DMS153 treated with DMSO at 0.1 percent for 48 hours (cell line): ENCODE measurements around the gene CCDC43.
"Not testable (repeated sequence)": the region's sequence is repeated elsewhere in the genome, so short reads cannot be mapped to it uniquely, and the experiment has no call there.

ENCODE experiments used
- DNase-seq: peaks from one replicate; lab custom pipeline; 2025; ENCODE audit not compliant: unreplicated experiment; lab: John Stamatoyannopoulos, UW

Gene CCDC43, protein sequence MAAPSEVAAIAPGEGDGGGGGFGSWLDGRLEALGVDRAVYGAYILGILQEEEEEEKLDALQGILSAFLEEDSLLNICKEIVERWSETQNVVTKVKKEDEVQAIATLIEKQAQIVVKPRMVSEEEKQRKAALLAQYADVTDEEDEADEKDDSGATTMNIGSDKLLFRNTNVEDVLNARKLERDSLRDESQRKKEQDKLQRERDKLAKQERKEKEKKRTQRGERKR

DNA sequence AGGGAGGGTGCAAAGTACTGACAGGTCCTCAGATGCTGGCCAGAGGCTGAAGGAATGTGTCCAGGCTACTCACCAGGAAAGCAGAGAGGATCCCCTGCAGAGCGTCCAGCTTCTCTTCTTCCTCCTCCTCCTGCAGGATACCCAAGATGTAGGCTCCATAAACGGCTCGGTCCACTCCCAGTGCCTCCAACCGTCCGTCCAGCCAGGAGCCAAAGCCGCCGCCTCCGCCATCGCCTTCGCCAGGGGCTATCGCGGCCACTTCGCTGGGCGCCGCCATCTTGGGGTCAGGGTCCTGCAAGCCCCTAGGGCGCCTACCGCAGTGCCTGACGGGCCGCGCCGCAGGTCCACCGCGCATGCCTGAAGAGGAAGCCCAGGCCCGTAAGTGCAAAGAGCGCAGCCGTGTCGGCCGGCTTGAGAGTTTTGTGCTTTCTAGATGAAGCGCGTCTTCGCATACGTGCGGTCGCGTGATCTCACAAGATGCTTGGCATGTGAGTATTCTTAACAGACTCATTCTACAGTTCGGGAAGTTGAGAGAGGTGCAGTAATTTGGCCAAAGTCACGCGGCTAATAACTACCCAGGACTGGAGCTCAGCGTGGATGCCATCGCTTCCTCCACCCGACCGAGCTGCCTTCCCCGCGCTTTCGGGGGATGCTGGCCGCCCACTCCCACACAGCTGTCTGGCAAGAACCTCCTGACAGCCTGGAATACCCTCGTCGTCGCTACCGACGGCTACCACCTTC, at the start of gene CCDC43:
Gene CCDC43, minus strand, starts transcription at position 300 of the 741 bp plus-strand sequence. Its CDS starts 23 bp downstream, at position 277.
- peak; percentile 79 for DNase-seq

- DNase-seq = no peak
These were observed 48.8 kb upstream of the CCDC43 start for GRCh38 chr17:44738214-44738906.

GRCh38 chr17:44736551-44737240, 47.1 kb upstream of the CCDC43 start:
- no peak for DNase-seq

DNA sequence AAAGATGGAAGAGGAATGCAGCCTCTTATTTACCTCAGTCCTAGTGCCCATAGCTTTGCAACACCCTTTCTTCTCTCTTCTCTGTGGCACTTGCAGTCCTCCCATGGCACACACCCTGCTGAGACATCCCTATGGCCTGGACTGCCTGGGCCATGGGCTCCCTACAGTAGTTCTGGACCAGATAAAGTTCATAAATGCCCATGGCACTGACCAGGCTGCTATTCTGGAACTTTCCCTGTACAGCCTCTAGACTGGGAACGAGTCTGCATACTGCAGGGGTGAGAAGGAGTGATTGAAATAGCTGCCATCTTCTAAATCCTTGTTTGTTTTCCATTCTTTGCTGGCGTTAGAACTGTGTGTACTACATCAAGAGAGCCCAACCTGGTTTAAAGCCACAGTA, 44.7 kb upstream of the CCDC43 start:
- no peak for DNase-seq

DNA sequence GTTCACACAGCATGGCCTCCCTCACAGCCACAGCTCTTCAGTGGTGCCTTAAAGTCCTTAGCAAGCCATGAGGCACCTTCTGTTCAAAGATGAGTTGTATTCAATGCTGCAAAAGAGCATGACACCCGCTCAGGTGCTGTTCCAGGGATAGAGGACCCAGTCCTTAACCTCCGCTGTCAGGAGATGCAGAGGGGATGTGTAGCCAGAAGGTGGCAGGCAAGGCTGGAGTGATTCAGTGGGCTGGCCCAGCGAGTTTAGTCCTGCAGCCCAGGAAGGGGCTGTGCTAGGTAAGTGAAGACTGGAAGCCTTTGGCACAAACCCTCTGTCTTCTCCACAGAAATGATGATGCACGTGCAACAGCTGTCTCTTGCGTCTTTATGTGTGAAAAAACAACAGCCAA, 44.2 kb upstream of the CCDC43 start:
- no peak for DNase-seq

GRCh38 chr17:44726121-44726520, 36.5 kb upstream of the CCDC43 start:
- not testable (repeated sequence) for DNase-seq

GRCh38 chr17:44722254-44722653, 32.7 kb upstream of the CCDC43 start:
- no peak for DNase-seq

DNA sequence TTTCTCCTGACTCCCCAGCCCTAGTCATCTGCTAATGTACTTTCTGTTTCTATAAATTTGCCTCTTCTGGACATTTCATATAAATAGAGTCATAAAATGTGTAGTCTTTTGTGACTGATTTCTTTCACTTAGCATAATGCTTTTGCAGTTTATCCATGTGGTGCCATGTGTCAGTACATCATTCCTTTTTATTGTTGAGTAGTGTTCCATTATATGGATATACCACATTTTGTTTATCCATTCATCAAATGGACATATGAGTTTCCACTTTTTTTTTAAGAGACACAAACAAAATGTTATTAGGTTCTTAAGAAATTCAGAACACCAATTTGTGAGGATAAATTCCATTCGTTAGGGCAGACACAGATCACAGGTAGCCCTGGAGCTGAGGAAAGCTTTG, 29.9 kb upstream of the CCDC43 start:
- no peak for DNase-seq

GRCh38 chr17:44708401-44709263, 19.1 kb upstream of the CCDC43 start, which contains the start of gene DBF4B:
Gene DBF4B, plus strand, starts transcription at chr17:44708665. Its CDS starts 156 bp downstream, at chr17:44708821.
- peak; percentile 82 for DNase-seq

GRCh38 chr17:44707755-44708400, 18.3 kb upstream of the CCDC43 start:
- no peak for DNase-seq

DNA sequence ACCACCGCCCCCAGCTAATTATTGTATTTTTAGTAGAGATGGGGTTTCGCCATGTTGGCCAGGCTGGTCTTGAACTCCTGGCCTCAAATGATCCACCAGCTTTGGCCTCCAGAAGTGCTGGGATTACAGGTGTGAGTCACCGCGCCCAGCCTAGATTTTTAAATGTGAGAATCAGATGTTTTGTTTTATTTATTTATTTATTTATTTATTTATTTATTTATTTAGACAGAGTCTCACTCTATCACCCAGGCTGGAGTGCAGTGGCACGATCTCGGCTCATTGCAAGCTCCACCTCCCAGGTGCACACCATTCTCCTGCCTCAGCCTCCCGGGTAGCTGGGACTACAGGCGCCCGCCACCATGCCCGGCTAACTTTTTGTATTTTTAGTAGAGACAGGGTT, 10.7 kb upstream of the CCDC43 start:
- not testable (repeated sequence) for DNase-seq

- no peak for DNase-seq
These were observed 4.0 kb upstream of the CCDC43 start for GRCh38 chr17:44693609-44694008.

DNA sequence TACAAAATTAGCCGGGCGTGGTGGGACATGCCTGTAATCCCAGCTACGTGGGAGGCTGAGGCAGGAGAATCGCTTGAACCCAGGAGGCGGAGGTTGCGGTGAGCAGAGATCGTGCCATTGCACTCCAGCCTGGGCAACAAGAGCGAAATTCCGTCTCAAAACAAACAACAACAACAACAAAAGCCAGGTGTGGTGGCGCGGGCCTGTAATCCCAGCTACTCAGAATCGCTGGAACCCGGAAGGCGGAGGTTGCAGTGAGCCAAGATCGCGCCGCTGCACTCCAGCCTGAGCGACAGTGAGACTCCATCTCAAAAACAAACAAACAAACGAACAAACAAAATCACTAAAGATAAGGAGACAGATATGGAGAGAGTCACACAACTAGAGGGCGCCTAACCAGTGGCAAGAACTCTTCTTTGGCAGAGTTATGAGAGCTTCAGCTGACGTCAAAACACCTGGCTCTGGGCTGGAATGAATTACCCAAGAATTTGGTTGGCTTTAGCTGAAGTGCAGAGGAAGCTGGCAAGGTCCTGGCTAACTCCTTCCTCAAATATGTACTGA, 1.2 kb upstream of the CCDC43 start:
- not testable (repeated sequence) for DNase-seq

DNA sequence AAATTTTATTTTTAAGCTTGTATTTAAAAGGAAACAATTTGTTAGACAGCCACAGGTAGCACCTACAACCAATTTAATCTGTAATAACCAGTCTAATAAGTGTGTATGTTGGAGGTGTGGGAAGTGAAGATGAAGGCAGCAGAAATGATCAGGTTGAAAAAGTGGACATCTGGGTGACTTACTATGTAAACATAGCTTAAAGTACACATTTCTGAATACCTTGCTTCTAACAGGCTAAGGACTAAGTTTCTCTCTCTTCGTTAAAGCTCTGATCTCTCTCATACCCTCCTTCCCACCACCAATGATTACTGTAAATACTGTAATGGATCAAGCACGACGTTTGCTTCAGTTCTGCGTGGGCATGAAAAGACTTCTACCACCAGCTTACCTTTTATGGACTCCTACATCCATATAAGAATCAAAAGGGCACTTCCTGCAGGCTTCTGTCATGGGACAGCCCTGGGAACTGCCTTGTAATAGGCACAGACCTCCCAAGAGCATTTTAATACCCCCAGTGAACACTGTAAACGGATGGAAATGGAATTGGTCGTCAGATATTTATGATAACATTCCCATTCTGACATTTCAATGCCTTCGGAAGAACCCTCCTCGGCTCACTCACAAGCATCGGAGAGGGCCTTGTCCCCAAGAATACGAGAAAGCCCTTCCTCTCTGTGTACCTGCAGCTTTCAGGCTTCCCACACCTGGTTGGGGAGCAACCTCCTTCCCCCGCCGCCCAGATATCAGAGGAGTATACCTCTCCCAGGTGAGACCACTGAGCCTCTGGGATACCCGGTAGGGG, 700 bp downstream of the CCDC43 start:
- no peak for DNase-seq

DNA sequence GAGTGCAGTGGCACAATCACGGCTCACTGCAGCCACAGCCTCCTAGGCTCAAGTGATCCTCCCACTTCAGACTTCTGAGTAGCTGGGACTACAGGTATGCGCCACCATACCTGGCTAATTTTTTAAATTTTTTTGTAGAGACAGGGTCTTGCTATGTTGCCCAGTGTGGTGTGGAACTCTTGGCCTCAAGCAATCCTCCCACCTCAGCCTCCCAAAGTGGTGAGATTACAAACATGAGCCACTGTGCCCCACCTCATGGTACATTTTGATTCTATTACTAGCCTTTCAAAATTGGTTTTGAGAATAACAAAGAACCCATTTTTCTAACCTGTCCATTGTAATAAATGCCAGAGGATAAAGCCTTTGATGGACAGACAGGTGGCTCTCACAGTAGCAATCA, 1.4 kb downstream of the CCDC43 start:
- DNase-seq = no peak

DNA sequence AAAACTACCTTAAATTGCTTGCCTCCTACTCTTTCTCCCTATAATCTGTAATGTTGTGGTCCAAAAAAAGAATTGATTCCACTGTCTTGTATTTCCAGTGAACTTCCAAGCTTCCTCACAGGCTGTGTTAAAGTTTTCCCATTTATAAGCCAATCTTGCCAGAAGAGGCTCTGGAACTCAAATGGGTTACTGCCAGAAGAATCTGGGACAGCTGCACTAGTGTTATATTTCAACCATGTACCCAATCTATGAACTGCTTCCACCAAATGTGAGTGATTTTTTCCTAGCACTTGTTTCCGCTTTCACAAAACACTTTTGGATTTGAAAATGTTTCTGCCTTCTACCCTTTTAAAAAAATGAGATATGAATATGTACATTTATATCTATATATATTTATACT, 1.8 kb downstream of the CCDC43 start:
- no peak for DNase-seq

- DNase-seq = not testable (repeated sequence)
These were observed 6.3 kb downstream of the CCDC43 start for GRCh38 chr17:44683303-44683702.

GRCh38 chr17:44677136-44677535, 12.4 kb downstream of the CCDC43 start:
- DNase-seq = no peak

GRCh38 chr17:44673893-44674292, 15.7 kb downstream of the CCDC43 start:
- no peak for DNase-seq
